ENCODE measurements around the gene NEDD1.

The NEDD1 gene

DNA sequence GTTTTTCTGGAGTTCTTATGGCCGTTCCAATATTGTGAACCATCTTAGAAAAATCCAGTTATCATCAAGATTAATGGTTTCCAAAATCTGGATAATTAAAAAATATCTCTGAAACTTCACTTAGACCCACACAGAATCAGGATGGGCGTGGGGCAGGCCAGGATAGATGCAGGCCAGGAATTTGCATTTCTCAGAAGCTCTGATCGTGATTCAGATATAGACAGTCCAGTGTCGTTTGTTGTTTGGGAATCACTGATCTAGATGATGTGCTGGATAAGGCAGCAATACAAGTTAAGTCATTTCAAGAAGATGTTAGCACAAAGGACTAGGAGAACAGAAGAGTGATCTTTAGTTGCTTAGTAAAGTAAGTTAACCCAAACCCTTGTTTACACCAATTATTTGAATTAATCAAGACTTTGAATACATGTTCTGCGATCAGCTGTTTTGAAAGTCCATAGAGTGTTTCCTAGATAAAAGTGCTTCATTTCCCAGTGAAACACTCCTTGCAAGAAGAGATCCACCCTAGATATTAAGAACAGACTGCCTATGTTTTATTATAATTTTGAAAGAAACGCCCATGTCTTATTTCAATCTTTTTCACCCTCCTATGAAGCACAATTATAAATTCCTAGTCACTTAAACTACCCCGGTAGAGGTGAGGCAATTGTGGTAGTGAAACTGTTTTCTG, 90.9 kb downstream of the NEDD1 start:
- no peak overlapping the region for H3K4me3 ChIP-seq (ENCODE audit: low read length)
- no peak for DNase-seq (ENCODE audit: low read depth)
- TF ChIP-seq, protein P1, sequence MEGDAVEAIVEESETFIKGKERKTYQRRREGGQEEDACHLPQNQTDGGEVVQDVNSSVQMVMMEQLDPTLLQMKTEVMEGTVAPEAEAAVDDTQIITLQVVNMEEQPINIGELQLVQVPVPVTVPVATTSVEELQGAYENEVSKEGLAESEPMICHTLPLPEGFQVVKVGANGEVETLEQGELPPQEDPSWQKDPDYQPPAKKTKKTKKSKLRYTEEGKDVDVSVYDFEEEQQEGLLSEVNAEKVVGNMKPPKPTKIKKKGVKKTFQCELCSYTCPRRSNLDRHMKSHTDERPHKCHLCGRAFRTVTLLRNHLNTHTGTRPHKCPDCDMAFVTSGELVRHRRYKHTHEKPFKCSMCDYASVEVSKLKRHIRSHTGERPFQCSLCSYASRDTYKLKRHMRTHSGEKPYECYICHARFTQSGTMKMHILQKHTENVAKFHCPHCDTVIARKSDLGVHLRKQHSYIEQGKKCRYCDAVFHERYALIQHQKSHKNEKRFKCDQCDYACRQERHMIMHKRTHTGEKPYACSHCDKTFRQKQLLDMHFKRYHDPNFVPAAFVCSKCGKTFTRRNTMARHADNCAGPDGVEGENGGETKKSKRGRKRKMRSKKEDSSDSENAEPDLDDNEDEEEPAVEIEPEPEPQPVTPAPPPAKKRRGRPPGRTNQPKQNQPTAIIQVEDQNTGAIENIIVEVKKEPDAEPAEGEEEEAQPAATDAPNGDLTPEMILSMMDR (conservative IDR thresholded peaks at IDR 0.05; ENCODE audit: low read depth, low read length) = no peak

DNA sequence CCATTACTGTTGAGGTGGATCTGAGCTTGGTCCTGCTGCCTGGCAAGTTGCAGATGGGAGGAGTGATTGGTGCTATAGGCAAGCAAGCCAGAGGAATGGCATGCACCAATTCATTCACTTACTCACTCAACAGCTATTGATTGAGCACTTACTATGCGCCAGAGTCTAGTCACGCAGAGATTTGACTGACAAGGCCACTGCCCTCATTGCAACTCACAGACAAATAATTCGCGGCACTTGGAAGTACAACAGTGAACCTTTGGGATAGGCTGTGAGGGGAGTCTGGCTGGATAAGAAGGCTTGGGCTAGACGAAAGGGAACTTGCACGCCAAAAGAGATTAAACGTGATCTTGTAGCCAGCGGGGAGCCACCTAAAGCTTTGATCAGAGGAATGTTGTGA, 96.2 kb downstream of the NEDD1 start:
- H3K4me3 ChIP-seq (ENCODE audit: low read length) = no peak overlapping the region
- TF ChIP-seq, protein P1 (conservative IDR thresholded peaks at IDR 0.05; ENCODE audit: low read depth, low read length) = no peak
- DNase-seq (ENCODE audit: low read depth) = no peak
